ENCODE results near the gene GRB2. TPM values are rescaled to one million over a fixed set of nuclear protein-coding genes. Genes with fewer than 3 reads are reported as not detected.

GRB2 gene
- total and polyA plus RNA-seq, 2 experiments from 2014 or later = 89.0 to 112 TPM

GRCh38 chr17:75277664-75278071 is 127.8 kb downstream of the GRB2 start:
- Histone ChIP-seq H3K4me3 (no peak overlapping the region), H4K20me1 (replicated peaks; ENCODE audit: insufficient read depth) (no peaks in the 10 kb centered on the region), H3F3A (replicated peaks; ENCODE audit: low read depth) (peaks cover 6% of the 10 kb centered on the region; the same call in 1 of the 2 replicates), H3K27me3 (ENCODE audit: insufficient read depth) (no peaks in the 10 kb centered on the region), H3K4me1 (ENCODE audit: insufficient read depth) (no peaks in the 10 kb centered on the region), H3K27ac (ENCODE audit: low read depth) (no peak overlapping the region), H2AFZ (no peak overlapping the region), H3K9me2 (ENCODE audit: insufficient read depth) (no peaks in the 10 kb centered on the region), H3K36me3 (ENCODE audit: insufficient read depth) (0 out of 2 replicates have a peak, but pooled peaks cover 9% of the 10 kb centered on the region), H3K4me2 (no peak overlapping the region), H3K79me2 (replicated peaks; ENCODE audit: insufficient read depth) (no peaks in the 10 kb centered on the region)
- DNase-seq (ENCODE audit: low spot score) = no peak
- Mint-ChIP-seq H3K4me1 (no peaks in the 10 kb centered on the region), H3K4me3 (no peak overlapping the region), H3K9me3 (no peaks in the 10 kb centered on the region), H3K27me3 (ENCODE audit: insufficient read depth, low read depth, poor library complexity) (peaks cover 8% of the 10 kb centered on the region), H3K36me3 (ENCODE audit: low read depth) (peaks cover 24% of the 10 kb centered on the region), H3K27ac (no peak overlapping the region)
- no peak for ATAC-seq
- TF ChIP-seq NANOG (IDR thresholded peaks at IDR 0.05; ENCODE audit: borderline replicate concordance) = no peak
- no peak for TF ChIP-seq POLR2AphosphoS5 (IDR thresholded peaks at IDR 0.05; ENCODE audit: low read depth)
- no peak for TF ChIP-seq ZNF114 (CRISPR knock-in tag; IDR thresholded peaks at IDR 0.05)
- TF ChIP-seq ZNF331 (CRISPR knock-in tag; IDR thresholded peaks at IDR 0.05; ENCODE audit: low read depth) = no peak

GRCh38 chr17:75273977-75274708 is 131.3 kb downstream of the GRB2 start:
- ATAC-seq = no peak
- Mint-ChIP-seq H3K4me1 (peaks cover 10% of the 10 kb centered on the region), H3K9me3 (no peaks in the 10 kb centered on the region), H3K27me3 (ENCODE audit: insufficient read depth, low read depth, poor library complexity) (peaks cover 12% of the 10 kb centered on the region), H3K36me3 (ENCODE audit: low read depth) (peaks cover 14% of the 10 kb centered on the region), H3K27ac (no peak overlapping the region), H3K4me3 (no peak overlapping the region; the same call in 2 of the 3 replicates)
- TF ChIP-seq EZH2phosphoT487 (IDR thresholded peaks at IDR 0.05; ENCODE audit: unreplicated experiment) = no peak
- Histone ChIP-seq H3F3A (replicated peaks; ENCODE audit: low read depth) (peaks cover 20% of the 10 kb centered on the region), H3K9me2 (ENCODE audit: insufficient read depth) (no peaks in the 10 kb centered on the region), H3K4me2 (no peak overlapping the region), H2AFZ (no peak overlapping the region), H4K20me1 (replicated peaks; ENCODE audit: insufficient read depth) (no peaks in the 10 kb centered on the region), H3K4me3 (no peak overlapping the region), H3K36me3 (ENCODE audit: insufficient read depth) (no peaks in the 10 kb centered on the region), H3K4me1 (ENCODE audit: insufficient read depth) (0 out of 2 replicates have a peak, but pooled peaks cover under 1% of the 10 kb centered on the region), H3K79me2 (replicated peaks; ENCODE audit: insufficient read depth) (no peaks in the 10 kb centered on the region), H3K27ac (ENCODE audit: low read depth) (no peak overlapping the region), H3K27me3 (ENCODE audit: insufficient read depth) (no peaks in the 10 kb centered on the region)
- DNase-seq (ENCODE audit: low spot score) = no peak

- ATAC-seq (no peak), DNase-seq (ENCODE audit: low spot score) (no peak)
- Histone ChIP-seq H3F3A (replicated peaks; ENCODE audit: low read depth) (peaks cover 25% of the 10 kb centered on the region), H3K4me1 (ENCODE audit: insufficient read depth) (peaks cover 9% of the 10 kb centered on the region), H3K27me3 (ENCODE audit: insufficient read depth) (no peaks in the 10 kb centered on the region), H3K36me3 (ENCODE audit: insufficient read depth) (no peaks in the 10 kb centered on the region), H3K4me3 (no peak overlapping the region), H3K4me2 (no peak overlapping the region), H3K79me2 (replicated peaks; ENCODE audit: insufficient read depth) (no peaks in the 10 kb centered on the region), H2AFZ (no peak overlapping the region), H4K20me1 (replicated peaks; ENCODE audit: insufficient read depth) (no peaks in the 10 kb centered on the region), H3K9me2 (ENCODE audit: insufficient read depth) (no peaks in the 10 kb centered on the region), H3K27ac (ENCODE audit: low read depth) (no peak overlapping the region)
- peaks cover 16% of the 10 kb centered on the region for H3K4me1 Mint-ChIP-seq
- H3K9me3 Mint-ChIP-seq = no peaks in the 10 kb centered on the region
- peaks cover 13% of the 10 kb centered on the region for H3K36me3 Mint-ChIP-seq (ENCODE audit: low read depth)
- peak overlapping the region; percentile 70 for H3K4me3 Mint-ChIP-seq
- TF ChIP-seq ZNF331 (CRISPR knock-in tag; IDR thresholded peaks at IDR 0.05; ENCODE audit: low read depth) (no peak), EZH2 (IDR thresholded peaks at IDR 0.05; ENCODE audit: low read depth, unreplicated experiment) (no peak), ZNF114 (CRISPR knock-in tag; IDR thresholded peaks at IDR 0.05) (no peak), CTCF (conservative IDR thresholded peaks at IDR 0.05; ENCODE audit: low read depth in 2 of 2) (no peak), STAT1 (IDR thresholded peaks at IDR 0.05; ENCODE audit: unreplicated experiment) (no peak), NANOG (IDR thresholded peaks at IDR 0.05; ENCODE audit: borderline replicate concordance) (no peak), REST (IDR thresholded peaks at IDR 0.05; ENCODE audit: unreplicated experiment) (no peak), JUNB (IDR thresholded peaks at IDR 0.05; ENCODE audit: unreplicated experiment) (no peak), EZH2phosphoT487 (IDR thresholded peaks at IDR 0.05; ENCODE audit: unreplicated experiment) (no peak), CREB1 (CRISPR knock-in tag; IDR thresholded peaks at IDR 0.05; ENCODE audit: low read depth) (no peak)
- H3K27me3 Mint-ChIP-seq (ENCODE audit: insufficient read depth, low read depth, poor library complexity) = peaks cover 17% of the 10 kb centered on the region
- no peak overlapping the region for H3K27ac Mint-ChIP-seq
Measured at GRCh38 chr17:75272848-75273184, 132.7 kb downstream of the GRB2 start.

Data from GM23338 (cell line).